ENCODE measurements around the gene TRIM26.

DNA sequence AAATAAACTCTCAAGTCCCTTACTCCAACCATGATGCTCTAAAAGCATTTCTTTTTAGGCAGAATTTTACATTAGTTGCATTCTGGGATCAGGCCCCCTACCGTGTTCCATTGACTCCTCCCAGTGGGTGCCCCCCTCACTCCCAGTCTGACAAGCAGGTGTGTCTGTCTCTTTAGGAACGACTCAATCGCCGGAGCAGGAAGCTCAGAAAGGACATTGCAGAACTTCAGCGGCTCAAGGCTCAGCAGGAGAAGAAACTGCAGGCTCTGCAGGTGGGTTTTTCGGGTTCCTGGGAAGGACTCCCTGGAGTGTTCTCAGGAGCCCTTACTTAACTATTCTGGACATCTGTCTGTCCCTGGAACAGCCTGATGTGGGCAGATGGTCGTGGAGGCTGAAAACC lies 67.4 kb downstream of the TRIM26 start:
- TF ChIP-seq, protein P1, sequence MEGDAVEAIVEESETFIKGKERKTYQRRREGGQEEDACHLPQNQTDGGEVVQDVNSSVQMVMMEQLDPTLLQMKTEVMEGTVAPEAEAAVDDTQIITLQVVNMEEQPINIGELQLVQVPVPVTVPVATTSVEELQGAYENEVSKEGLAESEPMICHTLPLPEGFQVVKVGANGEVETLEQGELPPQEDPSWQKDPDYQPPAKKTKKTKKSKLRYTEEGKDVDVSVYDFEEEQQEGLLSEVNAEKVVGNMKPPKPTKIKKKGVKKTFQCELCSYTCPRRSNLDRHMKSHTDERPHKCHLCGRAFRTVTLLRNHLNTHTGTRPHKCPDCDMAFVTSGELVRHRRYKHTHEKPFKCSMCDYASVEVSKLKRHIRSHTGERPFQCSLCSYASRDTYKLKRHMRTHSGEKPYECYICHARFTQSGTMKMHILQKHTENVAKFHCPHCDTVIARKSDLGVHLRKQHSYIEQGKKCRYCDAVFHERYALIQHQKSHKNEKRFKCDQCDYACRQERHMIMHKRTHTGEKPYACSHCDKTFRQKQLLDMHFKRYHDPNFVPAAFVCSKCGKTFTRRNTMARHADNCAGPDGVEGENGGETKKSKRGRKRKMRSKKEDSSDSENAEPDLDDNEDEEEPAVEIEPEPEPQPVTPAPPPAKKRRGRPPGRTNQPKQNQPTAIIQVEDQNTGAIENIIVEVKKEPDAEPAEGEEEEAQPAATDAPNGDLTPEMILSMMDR (IDR thresholded peaks at IDR 0.05), result no peak
- TF ChIP-seq POLR2AphosphoS5 (IDR thresholded peaks at IDR 0.05), result no peak

Measured in esophagus muscularis mucosa (tissue), 3 donors.